ENCODE data around the gene GRPEL1.

DNA sequence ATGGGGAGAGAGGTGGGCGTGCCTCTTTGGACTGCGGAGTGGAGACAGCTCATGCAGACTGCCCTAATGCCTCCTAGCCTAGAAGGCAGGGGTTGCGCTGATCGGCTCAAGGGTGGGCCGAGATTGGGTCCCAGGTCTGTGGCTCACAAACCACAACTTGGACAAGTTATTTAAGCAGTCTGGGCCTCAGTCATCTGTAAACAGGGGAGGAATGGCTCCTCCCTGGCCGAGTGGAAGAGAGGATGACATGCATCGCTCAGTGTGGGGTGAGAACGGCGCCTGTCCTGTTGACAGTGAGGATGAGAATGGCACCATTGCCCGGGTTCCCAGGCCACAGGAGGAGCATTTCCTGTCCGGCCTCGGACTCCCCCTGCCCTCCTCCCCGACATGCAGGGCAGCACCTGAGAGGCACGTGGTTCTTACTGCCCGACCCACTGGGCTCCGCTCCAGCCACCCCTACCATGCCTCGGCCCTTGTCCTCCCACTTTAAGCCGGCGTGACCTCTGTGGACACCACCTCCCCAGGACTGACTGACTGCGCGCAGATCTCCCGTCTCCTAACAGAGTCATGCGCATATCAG lies 40.3 kb upstream of the GRPEL1 start:
- TF ChIP-seq, protein P1, sequence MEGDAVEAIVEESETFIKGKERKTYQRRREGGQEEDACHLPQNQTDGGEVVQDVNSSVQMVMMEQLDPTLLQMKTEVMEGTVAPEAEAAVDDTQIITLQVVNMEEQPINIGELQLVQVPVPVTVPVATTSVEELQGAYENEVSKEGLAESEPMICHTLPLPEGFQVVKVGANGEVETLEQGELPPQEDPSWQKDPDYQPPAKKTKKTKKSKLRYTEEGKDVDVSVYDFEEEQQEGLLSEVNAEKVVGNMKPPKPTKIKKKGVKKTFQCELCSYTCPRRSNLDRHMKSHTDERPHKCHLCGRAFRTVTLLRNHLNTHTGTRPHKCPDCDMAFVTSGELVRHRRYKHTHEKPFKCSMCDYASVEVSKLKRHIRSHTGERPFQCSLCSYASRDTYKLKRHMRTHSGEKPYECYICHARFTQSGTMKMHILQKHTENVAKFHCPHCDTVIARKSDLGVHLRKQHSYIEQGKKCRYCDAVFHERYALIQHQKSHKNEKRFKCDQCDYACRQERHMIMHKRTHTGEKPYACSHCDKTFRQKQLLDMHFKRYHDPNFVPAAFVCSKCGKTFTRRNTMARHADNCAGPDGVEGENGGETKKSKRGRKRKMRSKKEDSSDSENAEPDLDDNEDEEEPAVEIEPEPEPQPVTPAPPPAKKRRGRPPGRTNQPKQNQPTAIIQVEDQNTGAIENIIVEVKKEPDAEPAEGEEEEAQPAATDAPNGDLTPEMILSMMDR (IDR thresholded peaks at IDR 0.05) = no peak
- TF ChIP-seq POLR2A (IDR thresholded peaks at IDR 0.05) = no peak

Data from testis (tissue), 2 donors.